Ovary (tissue), 3 donors: ENCODE data around the gene CRTC3.

Source experiments
- CTCF ChIP-seq, 3 donors: fragments of 450-650 bp in 2 of 3; fragments of 200-600 bp in 1 of 3; IDR thresholded peaks; one replicate each; pipeline versions ENCODE4 v1.5.1 to v1.8.0; 2016 to 2022; ENCODE audit warnings: antibody characterized with exemption in 3 of 3, mild to moderate bottlenecking in 1 of 3
- POLR2A ChIP-seq: fragments of 450-650 bp; IDR thresholded peaks from one replicate; pipeline ENCODE4 v1.6.1; 2017; ENCODE audit warnings: antibody characterized with exemption, mild to moderate bottlenecking, moderate library complexity
- donor health status: DM: no; HTN: no; CAD: no.

- peak; percentile 85 to 90 (median 88) for TF ChIP-seq CTCF (IDR thresholded peaks at IDR 0.05)
- TF ChIP-seq POLR2A: no peak
Observed at GRCh38 chr15:90648137-90649070, 118.7 kb downstream of the CRTC3 start.
